Activated CD4-positive, alpha-beta T cell treated with anti-CD3 and anti-CD28 coated beads, Interleukin-2, amount 10 ng/mL, durations not matched to agents 24 days and 14 days (primary cell): Measurements from ENCODE around the gene ADAMTS2. TPM values are rescaled to one million over a fixed set of nuclear protein-coding genes. Genes with fewer than 3 reads are reported as not detected.

Experiments used
- DNase-seq: peaks from one replicate; pipeline ENCODE4 v3.0.0; 2022
- H3K27ac Mint-ChIP-seq: one replicate; pipeline ENCODE4 v1.8.0; 2022; ENCODE audit warnings: mild to moderate bottlenecking, mixed read lengths
- H3K27me3 Mint-ChIP-seq: one replicate; pipeline ENCODE4 v1.8.0; 2022; ENCODE audit warnings: mixed read lengths
- H3K36me3 Mint-ChIP-seq: one replicate; pipeline ENCODE4 v1.8.0; 2022; ENCODE audit warnings: low read depth, mild to moderate bottlenecking, mixed read lengths
- H3K4me1 Mint-ChIP-seq: one replicate; pipeline ENCODE4 v1.8.0; 2021; ENCODE audit warnings: mixed read lengths
- H3K4me3 Mint-ChIP-seq: one replicate; pipeline ENCODE4 v1.8.0; 2022; ENCODE audit warnings: mild to moderate bottlenecking, moderate library complexity, mixed read lengths
- H3K9me3 Mint-ChIP-seq: one replicate; pipeline ENCODE4 v1.8.0; 2021; ENCODE audit warnings: mixed read lengths
- intact Hi-C: fragments of 100-400 bp; cut with micrococcal nuclease; formaldehyde crosslinking; loops from one replicate; pipeline ENCODE4 v1.15.1; 2023
- total RNA-seq: library from RNA; stranded (reverse); gene quantifications from 2 replicates; pipeline ENCODE4 v1.2.3, GENCODE V29; 2022

ADAMTS2 gene
- total RNA-seq, 1 donor from 2014 or later: not detected

- Mint-ChIP-seq H3K27me3 (no peaks in the 10 kb centered on the region), H3K36me3 (no peaks in the 10 kb centered on the region), H3K9me3 (no peaks in the 10 kb centered on the region), H3K4me3 (no peak overlapping the region), H3K27ac (no peak overlapping the region), H3K4me1 (no peaks in the 10 kb centered on the region)
- no peak for DNase-seq
- intact Hi-C loops: no loop called here
Observed at GRCh38 chr5:179309751-179310320, 35.4 kb downstream of the ADAMTS2 start.

DNA sequence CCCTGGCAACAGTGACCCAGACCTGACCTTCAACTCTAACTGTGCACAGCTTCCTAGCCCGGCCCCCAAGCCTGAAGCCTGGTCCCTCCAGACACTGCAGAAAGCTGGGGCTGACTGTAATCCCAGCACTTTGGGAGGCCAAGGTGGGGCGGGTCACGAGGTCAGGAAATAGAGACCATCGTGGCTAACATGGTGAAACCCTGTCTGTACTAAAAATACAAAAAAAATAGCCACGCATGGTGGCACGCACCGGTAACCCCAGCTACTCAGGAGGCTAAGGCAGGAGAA is 35.9 kb downstream of the ADAMTS2 start:
- no peaks in the 10 kb centered on the region for H3K27me3 Mint-ChIP-seq
- no peaks in the 10 kb centered on the region for H3K36me3 Mint-ChIP-seq
- DNase-seq: no peak
- H3K4me1 Mint-ChIP-seq: no peaks in the 10 kb centered on the region
- H3K9me3 Mint-ChIP-seq: no peaks in the 10 kb centered on the region
- intact Hi-C loops: no loop called here
- H3K27ac Mint-ChIP-seq: no peak overlapping the region
- H3K4me3 Mint-ChIP-seq: no peak overlapping the region

DNA sequence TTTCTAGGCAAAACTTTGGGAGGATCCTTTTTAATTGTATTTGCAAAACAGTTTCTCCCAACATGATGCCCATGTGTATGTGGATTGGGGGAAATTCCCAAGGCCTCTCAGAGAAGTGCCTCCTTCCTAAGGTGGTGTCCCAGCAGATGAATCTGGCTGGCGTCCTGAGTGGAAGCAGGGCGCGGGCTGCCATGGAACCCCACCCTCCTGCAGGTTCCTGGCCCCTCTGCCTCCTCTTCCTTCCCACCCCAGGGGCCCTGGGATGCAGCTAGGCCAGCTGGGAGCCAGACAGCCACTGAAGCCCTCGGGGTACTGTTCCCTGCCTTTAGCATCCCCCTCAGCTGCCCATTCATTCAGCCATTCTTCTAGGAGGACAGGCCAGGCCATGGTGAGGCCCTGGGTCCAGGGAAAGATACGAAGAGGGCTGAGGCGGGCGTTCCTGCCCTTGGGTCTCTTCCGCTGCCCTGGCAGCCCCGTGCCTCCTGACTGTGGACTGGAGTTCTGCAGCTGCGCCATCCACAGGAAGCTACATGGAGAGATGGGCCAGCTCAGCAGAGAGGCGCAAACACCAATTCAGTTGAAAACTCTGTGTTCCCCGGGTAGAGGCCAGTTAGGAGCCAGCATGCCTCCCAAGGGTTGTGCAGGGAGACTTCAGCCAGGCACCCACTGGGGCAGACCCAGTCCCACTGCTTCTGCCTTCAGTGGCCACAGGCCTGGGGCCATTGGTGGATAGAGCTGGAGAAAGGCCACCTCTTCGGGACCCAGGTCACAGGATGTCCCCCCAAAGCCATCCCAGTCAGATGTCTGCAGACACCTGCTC is 36.5 kb downstream of the ADAMTS2 start:
- no peaks in the 10 kb centered on the region for H3K9me3 Mint-ChIP-seq
- no peaks in the 10 kb centered on the region for H3K4me1 Mint-ChIP-seq
- no peak for DNase-seq
- H3K27ac Mint-ChIP-seq: no peak overlapping the region
- H3K27me3 Mint-ChIP-seq: no peaks in the 10 kb centered on the region
- no peak overlapping the region for H3K4me3 Mint-ChIP-seq
- intact Hi-C loops: no loop called here
- no peaks in the 10 kb centered on the region for H3K36me3 Mint-ChIP-seq

DNA sequence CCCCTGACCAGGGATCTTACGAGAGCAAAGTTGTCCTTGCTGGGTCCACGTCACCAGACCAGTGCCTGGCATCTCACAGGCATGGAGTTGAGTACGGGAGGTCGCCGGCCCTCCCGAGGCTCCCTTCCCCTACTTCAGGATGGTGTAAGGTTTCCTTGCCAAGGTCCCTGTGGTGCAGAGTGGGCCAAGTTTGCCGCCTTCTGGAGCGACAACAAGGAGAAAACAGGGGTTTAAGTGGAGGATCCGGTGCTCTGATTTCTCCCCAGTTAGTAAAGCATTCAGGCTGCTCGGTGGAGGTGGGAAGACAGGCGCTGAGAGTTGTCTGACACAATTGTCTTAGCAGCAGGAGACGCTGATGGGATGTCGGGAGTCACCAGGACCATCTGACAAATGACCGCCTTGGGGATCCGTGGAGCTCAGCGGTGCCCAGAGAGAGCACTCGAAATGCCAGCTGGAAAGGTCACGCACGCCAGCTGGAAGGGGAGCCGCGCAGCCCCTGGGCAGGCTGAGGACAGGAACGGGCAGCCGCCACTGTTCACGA is 37.3 kb downstream of the ADAMTS2 start:
- Mint-ChIP-seq H3K27ac (no peak overlapping the region), H3K9me3 (no peaks in the 10 kb centered on the region), H3K4me1 (no peaks in the 10 kb centered on the region), H3K27me3 (no peaks in the 10 kb centered on the region), H3K36me3 (no peaks in the 10 kb centered on the region), H3K4me3 (no peak overlapping the region)
- intact Hi-C loops: no loop called here
- DNase-seq: no peak

DNA sequence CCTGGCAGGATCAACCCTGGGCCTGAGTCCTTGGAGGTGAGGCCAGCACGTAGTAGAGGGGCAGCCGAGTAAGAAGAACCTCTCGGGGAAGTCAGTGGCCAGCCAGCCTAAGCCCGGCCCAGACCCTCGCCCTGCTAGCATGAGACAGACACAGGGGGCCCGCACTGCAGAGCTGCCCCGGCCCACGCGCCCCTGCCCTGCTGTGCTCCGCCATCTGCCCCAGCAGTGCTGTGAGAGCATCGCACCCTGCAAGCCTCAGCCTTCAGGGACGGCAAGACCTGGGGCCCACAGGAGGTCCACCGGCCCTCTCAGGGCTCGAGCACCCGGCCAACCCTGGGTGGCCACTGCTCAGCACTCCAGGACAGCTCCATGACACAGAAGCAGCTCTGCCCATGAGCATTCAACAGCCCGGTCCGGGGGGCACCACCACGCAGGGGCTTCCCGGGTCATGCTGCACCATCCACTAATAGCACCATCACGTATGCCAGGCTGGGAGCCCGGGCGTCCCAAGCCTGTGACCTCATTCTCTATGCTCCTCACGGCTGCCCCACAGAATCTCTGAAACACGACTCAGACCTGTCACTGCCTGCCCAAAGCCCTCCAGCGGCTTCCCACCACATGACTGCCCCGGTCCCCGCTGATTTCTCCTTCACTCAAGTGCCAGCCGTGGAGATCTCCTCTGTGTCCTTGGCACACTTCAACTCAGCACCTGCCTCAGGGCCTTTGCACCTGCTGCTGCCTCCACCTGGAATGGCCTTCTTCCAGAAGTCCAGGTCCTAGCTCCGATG is 38.1 kb downstream of the ADAMTS2 start:
- no peak overlapping the region for H3K4me3 Mint-ChIP-seq
- H3K4me1 Mint-ChIP-seq: no peaks in the 10 kb centered on the region
- H3K27ac Mint-ChIP-seq: no peak overlapping the region
- no peaks in the 10 kb centered on the region for H3K36me3 Mint-ChIP-seq
- DNase-seq: no peak
- intact Hi-C loops: no loop called here
- H3K9me3 Mint-ChIP-seq: no peaks in the 10 kb centered on the region
- no peaks in the 10 kb centered on the region for H3K27me3 Mint-ChIP-seq

DNA sequence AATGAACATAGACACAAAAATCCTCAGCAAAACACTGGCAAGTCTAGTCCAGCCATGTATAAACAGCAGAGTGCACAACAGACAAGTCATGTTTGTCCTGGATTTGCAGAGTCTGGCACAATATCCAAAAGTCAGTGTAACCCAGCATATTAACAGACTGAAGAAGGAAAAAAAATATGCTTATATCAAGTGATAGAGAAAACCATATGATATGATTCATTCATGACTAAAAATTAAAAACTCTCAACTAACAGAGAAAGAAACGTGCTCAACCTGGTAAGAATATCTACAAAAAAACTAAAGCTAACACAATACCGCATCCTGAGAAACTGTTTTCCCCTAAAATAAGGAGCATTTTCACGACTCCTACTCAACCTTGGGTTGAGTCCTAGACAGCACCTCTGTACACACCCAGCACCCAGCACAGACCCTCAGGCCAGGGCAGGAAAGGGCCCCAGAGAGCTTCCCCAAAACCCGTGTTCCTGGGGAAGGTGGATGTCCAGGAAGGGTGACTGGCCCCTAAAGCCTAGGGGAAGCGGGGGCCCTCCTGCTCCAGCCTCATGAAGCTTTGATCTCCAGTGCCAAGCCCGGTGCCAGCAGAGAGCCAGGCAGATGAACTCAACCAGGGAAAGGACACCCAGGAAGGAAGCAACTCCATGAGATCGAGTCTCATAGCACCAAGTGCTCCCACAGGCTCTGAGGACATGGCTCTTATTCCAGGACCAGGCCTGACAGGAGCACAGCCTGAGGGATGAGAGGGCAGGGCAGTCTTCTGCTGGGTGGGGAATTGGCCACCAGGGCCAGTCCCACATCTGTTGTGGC is 38.9 kb downstream of the ADAMTS2 start:
- intact Hi-C loops: no loop called here
- Mint-ChIP-seq H3K4me1 (no peaks in the 10 kb centered on the region), H3K9me3 (no peaks in the 10 kb centered on the region), H3K4me3 (no peak overlapping the region), H3K27ac (no peak overlapping the region), H3K27me3 (no peaks in the 10 kb centered on the region), H3K36me3 (no peaks in the 10 kb centered on the region)
- no peak for DNase-seq

GRCh38 chr5:179304871-179305270 is 40.4 kb downstream of the ADAMTS2 start:
- Mint-ChIP-seq H3K4me3 (no peak overlapping the region), H3K27ac (no peak overlapping the region), H3K4me1 (no peaks in the 10 kb centered on the region), H3K36me3 (no peaks in the 10 kb centered on the region), H3K9me3 (no peaks in the 10 kb centered on the region), H3K27me3 (no peaks in the 10 kb centered on the region)
- intact Hi-C loops: no loop called here
- DNase-seq: no peak

DNA sequence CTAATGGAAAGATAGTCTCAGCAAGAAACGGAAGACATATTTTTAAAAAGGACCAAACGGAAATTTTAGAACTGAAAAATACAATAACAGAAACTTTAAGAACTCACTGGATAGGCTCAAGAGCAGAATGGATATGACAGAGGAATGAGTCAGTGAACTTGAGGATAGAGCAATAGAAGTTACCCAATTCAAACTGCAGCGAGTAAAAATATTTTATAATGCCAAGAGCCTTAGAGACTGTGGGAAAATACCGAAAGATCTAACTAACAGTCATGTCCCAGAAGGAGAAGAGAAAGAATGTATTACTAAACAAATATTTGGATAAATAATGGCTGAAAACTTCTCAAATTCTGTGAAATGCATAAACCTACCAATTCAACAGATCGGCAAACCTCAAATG is 40.8 kb downstream of the ADAMTS2 start:
- no peak overlapping the region for H3K27ac Mint-ChIP-seq
- H3K27me3 Mint-ChIP-seq: no peaks in the 10 kb centered on the region
- H3K36me3 Mint-ChIP-seq: no peaks in the 10 kb centered on the region
- no peaks in the 10 kb centered on the region for H3K9me3 Mint-ChIP-seq
- intact Hi-C loops: no loop called here
- H3K4me1 Mint-ChIP-seq: no peaks in the 10 kb centered on the region
- H3K4me3 Mint-ChIP-seq: no peak overlapping the region
- no peak for DNase-seq

GRCh38 chr5:179303451-179304200 is 41.6 kb downstream of the ADAMTS2 start:
- intact Hi-C loops: no loop called here
- Mint-ChIP-seq H3K27me3 (no peaks in the 10 kb centered on the region), H3K9me3 (no peaks in the 10 kb centered on the region), H3K4me3 (no peak overlapping the region), H3K36me3 (no peaks in the 10 kb centered on the region), H3K27ac (no peak overlapping the region), H3K4me1 (no peaks in the 10 kb centered on the region)
- no peak for DNase-seq

GRCh38 chr5:179302499-179303185 is 42.6 kb downstream of the ADAMTS2 start:
- no peak overlapping the region for H3K4me3 Mint-ChIP-seq
- no peaks in the 10 kb centered on the region for H3K36me3 Mint-ChIP-seq
- intact Hi-C loops: no loop called here
- no peaks in the 10 kb centered on the region for H3K9me3 Mint-ChIP-seq
- no peaks in the 10 kb centered on the region for H3K27me3 Mint-ChIP-seq
- H3K4me1 Mint-ChIP-seq: no peaks in the 10 kb centered on the region
- DNase-seq: no peak
- no peak overlapping the region for H3K27ac Mint-ChIP-seq

- intact Hi-C loops: no loop called here
Observed at GRCh38 chr5:179301796-179302195, 43.5 kb downstream of the ADAMTS2 start.

DNA sequence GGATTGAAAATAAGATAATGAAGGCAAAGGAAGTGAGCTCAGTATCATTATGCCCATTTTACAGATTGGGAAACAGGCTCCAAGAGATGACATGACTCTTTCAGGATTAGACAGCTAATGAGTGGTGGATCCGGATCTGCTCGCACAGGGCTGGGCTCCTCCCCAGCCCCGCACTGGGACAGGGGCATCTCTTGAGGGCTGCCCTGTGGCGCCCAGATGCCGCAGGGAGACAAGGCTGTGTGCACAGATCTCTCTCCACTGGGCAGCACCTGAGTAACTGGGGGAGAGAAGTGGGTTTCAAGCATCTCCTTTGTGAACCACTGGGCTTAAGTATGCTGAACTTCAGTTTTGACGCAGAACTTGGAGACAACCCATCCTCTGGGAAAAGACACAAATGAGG is 43.9 kb downstream of the ADAMTS2 start:
- Mint-ChIP-seq H3K4me1 (no peaks in the 10 kb centered on the region), H3K4me3 (no peak overlapping the region), H3K9me3 (no peaks in the 10 kb centered on the region), H3K27me3 (no peaks in the 10 kb centered on the region), H3K36me3 (no peaks in the 10 kb centered on the region), H3K27ac (no peak overlapping the region)
- intact Hi-C loops: no loop called here
- DNase-seq: no peak

More at GRCh38 chr5:179301796-179302195, 43.5 kb downstream of the ADAMTS2 start:
- Mint-ChIP-seq H3K9me3 (no peaks in the 10 kb centered on the region), H3K36me3 (no peaks in the 10 kb centered on the region), H3K4me1 (no peaks in the 10 kb centered on the region), H3K27ac (no peak overlapping the region), H3K27me3 (no peaks in the 10 kb centered on the region), H3K4me3 (no peak overlapping the region)
- no peak for DNase-seq
